HEK293 (cell line): Measurements from ENCODE around the gene GSTT2B.

Experiments used
- CTCF ChIA-PET: fragments of 350-600 bp; formaldehyde crosslinking; extraction: SDS; loops from one replicate; lab custom pipeline; 2021; ENCODE audit warnings: antibody characterized with exemption; lab: Yijun Ruan, JAX
- POLR2A ChIA-PET: fragments of 300-600 bp; formaldehyde crosslinking; extraction: SDS; loops from one replicate; lab custom pipeline; 2020; ENCODE audit warnings: antibody characterized with exemption, inconsistent platforms; lab: Yijun Ruan, JAX
- H3K27ac ChIP-seq: fragments of 200-500 bp; sonication (Bioruptor generic); 2 replicates; pipeline ENCODE4 v1.5.1; 2014; ENCODE audit warnings: low read depth, low read length, control low read depth, inconsistent platforms; ENCODE audit errors: extremely low read depth
- H3K36me3 ChIP-seq, 2 experiments: fragments of 200-500 bp in 1 of 2; sonication (Bioruptor generic) in 1 of 2; 1 replicate in 1 of 2; 2 replicates in 1 of 2; pipeline ENCODE4 v1.5.1; 2014 to 2017; ENCODE audit warnings: inconsistent platforms in 2 of 2, low read length in 2 of 2; ENCODE audit not compliant: control insufficient read depth in 2 of 2, insufficient read depth in 1 of 2
- H3K4me1 ChIP-seq: fragments of 200-500 bp; sonication (Bioruptor generic); 2 replicates; pipeline ENCODE4 v1.5.1; 2014; ENCODE audit warnings: mild to moderate bottlenecking, low read length, inconsistent platforms; ENCODE audit not compliant: control insufficient read depth, insufficient read depth
- H3K4me3 ChIP-seq: 2 replicates; pipeline ENCODE4 v1.5.1; 2011; ENCODE audit warnings: low read depth, mild to moderate bottlenecking, control low read depth, low read length, moderate library complexity
- H3K9me3 ChIP-seq: fragments of 200-500 bp; sonication (Bioruptor generic); 2 replicates; pipeline ENCODE4 v1.5.1; 2014; ENCODE audit warnings: low read depth, low read length, inconsistent platforms; ENCODE audit not compliant: control insufficient read depth, insufficient read depth
- GLI2 ChIP-seq: fragments of 450-650 bp; formaldehyde crosslinking; IDR thresholded peaks from 2 replicates; pipeline ENCODE4; 2017; ENCODE audit warnings: missing biosample characterization, missing genetic modification characterization, low read depth, borderline replicate concordance
- KLF16 ChIP-seq: fragments of 450-650 bp; formaldehyde crosslinking; IDR thresholded peaks from 2 replicates; pipeline ENCODE4 v1.5.1; 2017; ENCODE audit warnings: missing biosample characterization, missing genetic modification characterization
- MYNN ChIP-seq: fragments of 450-650 bp; formaldehyde crosslinking; IDR thresholded peaks from 2 replicates; pipeline ENCODE4 v1.5.1; 2016; ENCODE audit warnings: missing biosample characterization, missing genetic modification characterization, borderline replicate concordance
- SETDB1 ChIP-seq: IDR thresholded peaks from one replicate; pipeline ENCODE4 v1.6.1; 2017; ENCODE audit warnings: mild to moderate bottlenecking, low read length, moderate library complexity, mixed read lengths; ENCODE audit not compliant: insufficient read length
- TRIM28 ChIP-seq: IDR thresholded peaks from 2 replicates; pipeline ENCODE4 v1.6.1; 2011; ENCODE audit warnings: low read length, control low read depth, borderline replicate concordance
- ZBTB7A ChIP-seq: fragments of 450-650 bp; formaldehyde crosslinking; IDR thresholded peaks from 2 replicates; pipeline ENCODE4 v1.5.1; 2016; ENCODE audit warnings: low read depth, missing biosample characterization, missing genetic modification characterization
- ZFP37 ChIP-seq: fragments of 450-650 bp; formaldehyde crosslinking; IDR thresholded peaks from 2 replicates; pipeline ENCODE4 v1.5.1; 2016; ENCODE audit warnings: missing biosample characterization, missing genetic modification characterization
- ZNF133 ChIP-seq: fragments of 450-650 bp; formaldehyde crosslinking; IDR thresholded peaks from 2 replicates; pipeline ENCODE4 v1.5.1; 2016; ENCODE audit warnings: missing biosample characterization, missing genetic modification characterization
- ZNF211 ChIP-seq: fragments of 450-650 bp; formaldehyde crosslinking; IDR thresholded peaks from 2 replicates; pipeline ENCODE4 v1.5.1; 2016; ENCODE audit warnings: low read depth, missing biosample characterization, missing genetic modification characterization
- ZNF544 ChIP-seq: fragments of 450-650 bp; formaldehyde crosslinking; IDR thresholded peaks from 2 replicates; pipeline ENCODE4 v1.5.0; 2017; ENCODE audit warnings: missing biosample characterization, missing genetic modification characterization
- ZNF76 ChIP-seq: fragments of 450-650 bp; formaldehyde crosslinking; IDR thresholded peaks from 2 replicates; pipeline ENCODE4; 2016; ENCODE audit warnings: low read depth, missing biosample characterization, missing genetic modification characterization, borderline replicate concordance
- TF ChIP-seq, protein P1 (sequence below): fragments of 450-650 bp; formaldehyde crosslinking; IDR thresholded peaks from 2 replicates; pipeline ENCODE4 v1.5.1; 2016; ENCODE audit warnings: missing biosample characterization, missing genetic modification characterization
- TF ChIP-seq, protein P2 (sequence below): fragments of 450-650 bp; formaldehyde crosslinking; IDR thresholded peaks from 2 replicates; pipeline ENCODE4 v1.5.1; 2016; ENCODE audit warnings: missing biosample characterization, missing genetic modification characterization
- TF ChIP-seq, protein P3 (sequence below): fragments of 450-650 bp; formaldehyde crosslinking; IDR thresholded peaks from 2 replicates; pipeline ENCODE4 v1.5.1; 2016; ENCODE audit warnings: missing biosample characterization, missing genetic modification characterization
- TF ChIP-seq, protein P4 (sequence below): fragments of 450-650 bp; formaldehyde crosslinking; IDR thresholded peaks from 2 replicates; pipeline ENCODE4 v1.5.1; 2016; ENCODE audit warnings: missing biosample characterization, missing genetic modification characterization
- TF ChIP-seq, protein P5 (sequence below): fragments of 450-650 bp; formaldehyde crosslinking; optimal IDR thresholded peaks from 2 replicates; pipeline ENCODE3; 2016; ENCODE audit warnings: missing biosample characterization, mild to moderate bottlenecking, missing genetic modification characterization
- TF ChIP-seq, protein P6 (sequence below): fragments of 450-650 bp; formaldehyde crosslinking; conservative IDR thresholded peaks from 2 replicates; pipeline ENCODE4 v1.5.1; 2016; ENCODE audit warnings: low read depth, missing biosample characterization, missing genetic modification characterization

GSTT2B gene

DNA sequence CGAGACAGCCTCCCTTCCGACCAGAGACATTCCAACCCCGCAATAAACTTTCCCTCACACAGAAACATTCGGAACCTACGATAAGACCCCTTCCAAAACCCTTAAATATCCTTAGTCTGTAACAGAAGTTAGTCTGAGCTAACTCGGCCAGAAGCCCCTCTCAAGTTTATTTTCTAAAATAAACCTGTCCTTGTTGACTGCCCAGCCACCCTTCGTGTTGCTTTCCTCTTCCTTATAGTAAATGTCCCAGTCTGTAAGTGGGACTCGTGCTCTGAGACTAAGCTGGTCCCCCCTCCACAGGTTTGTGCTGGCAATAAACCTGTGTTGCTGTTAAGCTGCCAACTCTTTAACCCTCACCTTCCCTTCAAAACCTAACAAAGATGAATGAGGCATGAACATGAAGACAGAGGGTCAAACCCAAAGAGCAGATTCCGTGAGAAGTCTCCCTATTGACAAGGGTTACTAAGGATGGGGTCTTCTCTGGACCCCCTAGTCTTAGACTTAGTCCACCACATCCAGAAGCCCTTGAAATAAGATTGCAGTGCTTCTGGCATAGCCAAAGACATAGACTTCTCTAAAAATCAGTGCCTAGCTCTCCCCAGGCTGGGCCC is 48.6 kb downstream of the GSTT2B start:
- H3K9me3 ChIP-seq = no peaks in the 10 kb centered on the region
- TF ChIP-seq, protein P1, sequence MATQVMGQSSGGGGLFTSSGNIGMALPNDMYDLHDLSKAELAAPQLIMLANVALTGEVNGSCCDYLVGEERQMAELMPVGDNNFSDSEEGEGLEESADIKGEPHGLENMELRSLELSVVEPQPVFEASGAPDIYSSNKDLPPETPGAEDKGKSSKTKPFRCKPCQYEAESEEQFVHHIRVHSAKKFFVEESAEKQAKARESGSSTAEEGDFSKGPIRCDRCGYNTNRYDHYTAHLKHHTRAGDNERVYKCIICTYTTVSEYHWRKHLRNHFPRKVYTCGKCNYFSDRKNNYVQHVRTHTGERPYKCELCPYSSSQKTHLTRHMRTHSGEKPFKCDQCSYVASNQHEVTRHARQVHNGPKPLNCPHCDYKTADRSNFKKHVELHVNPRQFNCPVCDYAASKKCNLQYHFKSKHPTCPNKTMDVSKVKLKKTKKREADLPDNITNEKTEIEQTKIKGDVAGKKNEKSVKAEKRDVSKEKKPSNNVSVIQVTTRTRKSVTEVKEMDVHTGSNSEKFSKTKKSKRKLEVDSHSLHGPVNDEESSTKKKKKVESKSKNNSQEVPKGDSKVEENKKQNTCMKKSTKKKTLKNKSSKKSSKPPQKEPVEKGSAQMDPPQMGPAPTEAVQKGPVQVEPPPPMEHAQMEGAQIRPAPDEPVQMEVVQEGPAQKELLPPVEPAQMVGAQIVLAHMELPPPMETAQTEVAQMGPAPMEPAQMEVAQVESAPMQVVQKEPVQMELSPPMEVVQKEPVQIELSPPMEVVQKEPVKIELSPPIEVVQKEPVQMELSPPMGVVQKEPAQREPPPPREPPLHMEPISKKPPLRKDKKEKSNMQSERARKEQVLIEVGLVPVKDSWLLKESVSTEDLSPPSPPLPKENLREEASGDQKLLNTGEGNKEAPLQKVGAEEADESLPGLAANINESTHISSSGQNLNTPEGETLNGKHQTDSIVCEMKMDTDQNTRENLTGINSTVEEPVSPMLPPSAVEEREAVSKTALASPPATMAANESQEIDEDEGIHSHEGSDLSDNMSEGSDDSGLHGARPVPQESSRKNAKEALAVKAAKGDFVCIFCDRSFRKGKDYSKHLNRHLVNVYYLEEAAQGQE (tag by site-specific recombination) = no peak
- TF ChIP-seq SETDB1 (peak; percentile 76), TRIM28 (peak; percentile 74; the same call in 1 of the 2 replicates)
- CTCF ChIA-PET = interaction anchor here (1.0 to 1.1 kb wide), 2 partner anchors 15 to 18 kb away, joined by 3 to 6 read pairs; partner anchors contain the start of gene MIF
- H3K4me1 ChIP-seq = peaks cover 4% of the 10 kb centered on the region; the same call in 1 of the 2 replicates
- POLR2A ChIA-PET = interaction anchor here (1.1 to 3.7 kb wide), 4 partner anchors 13 to 55 kb away, joined by 3 to 71 read pairs (median 24); partner anchors contain the start of genes MIF and SLC2A11
- H3K4me3 ChIP-seq = no peak overlapping the region
- H3K36me3 ChIP-seq = no peaks in the 10 kb centered on the region
- no peak overlapping the region for H3K27ac ChIP-seq

DNA sequence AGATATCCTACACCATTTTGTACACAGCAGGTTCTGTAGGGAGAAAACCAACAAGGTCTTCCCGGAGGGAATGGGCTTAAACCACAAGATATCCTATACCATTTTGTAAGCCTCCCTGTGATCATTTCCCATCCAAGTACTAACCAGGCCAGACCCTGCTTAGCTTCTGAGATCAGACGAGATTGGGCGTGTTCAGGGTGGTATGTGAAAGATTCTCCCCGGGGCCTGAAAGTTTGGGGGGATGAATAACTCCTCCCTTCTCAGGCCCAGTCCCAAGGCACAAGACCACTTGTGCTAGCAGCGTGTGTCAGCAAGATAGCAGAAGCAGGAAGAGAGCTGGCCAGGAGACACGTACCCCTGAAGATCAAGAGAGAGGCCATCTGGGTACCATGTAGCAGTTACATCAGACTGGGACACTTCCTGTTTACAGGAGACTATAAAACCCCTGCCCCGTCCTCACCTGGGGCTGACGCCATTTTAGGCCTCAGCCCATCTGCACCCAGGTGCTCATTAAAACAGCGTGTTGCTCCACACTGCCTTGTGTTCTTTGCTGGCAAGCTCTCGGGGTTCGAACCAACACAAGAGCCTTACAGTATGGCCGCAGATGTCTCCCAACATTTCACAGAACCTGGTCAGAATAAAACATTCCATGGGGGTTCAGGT is 49.5 kb downstream of the GSTT2B start:
- Histone ChIP-seq H3K4me3 (no peak overlapping the region), H3K36me3 (no peaks in the 10 kb centered on the region), H3K9me3 (no peaks in the 10 kb centered on the region), H3K4me1 (peaks cover 4% of the 10 kb centered on the region; the same call in 1 of the 2 replicates), H3K27ac (no peak overlapping the region)
- CTCF ChIA-PET = interaction anchor here (1.0 kb wide), 1 partner anchor 17 kb away, joined by 6 read pairs; the partner anchor contains the start of gene MIF
- POLR2A ChIA-PET = interaction anchor here (1.1 to 3.9 kb wide), 4 partner anchors 12 to 17 kb away, joined by 3 to 71 read pairs (median 21); partner anchors contain the start of gene MIF
- TF ChIP-seq ZBTB7A (tag by site-specific recombination) (no peak), ZNF76 (tag by site-specific recombination) (no peak), MYNN (no peak), ZNF133 (tag by site-specific recombination) (no peak), ZNF544 (tag by site-specific recombination) (no peak), GLI2 (tag by site-specific recombination) (no peak), KLF16 (tag by site-specific recombination) (no peak), ZNF211 (tag by site-specific recombination) (no peak), ZFP37 (no peak)
- TF ChIP-seq, protein P2, sequence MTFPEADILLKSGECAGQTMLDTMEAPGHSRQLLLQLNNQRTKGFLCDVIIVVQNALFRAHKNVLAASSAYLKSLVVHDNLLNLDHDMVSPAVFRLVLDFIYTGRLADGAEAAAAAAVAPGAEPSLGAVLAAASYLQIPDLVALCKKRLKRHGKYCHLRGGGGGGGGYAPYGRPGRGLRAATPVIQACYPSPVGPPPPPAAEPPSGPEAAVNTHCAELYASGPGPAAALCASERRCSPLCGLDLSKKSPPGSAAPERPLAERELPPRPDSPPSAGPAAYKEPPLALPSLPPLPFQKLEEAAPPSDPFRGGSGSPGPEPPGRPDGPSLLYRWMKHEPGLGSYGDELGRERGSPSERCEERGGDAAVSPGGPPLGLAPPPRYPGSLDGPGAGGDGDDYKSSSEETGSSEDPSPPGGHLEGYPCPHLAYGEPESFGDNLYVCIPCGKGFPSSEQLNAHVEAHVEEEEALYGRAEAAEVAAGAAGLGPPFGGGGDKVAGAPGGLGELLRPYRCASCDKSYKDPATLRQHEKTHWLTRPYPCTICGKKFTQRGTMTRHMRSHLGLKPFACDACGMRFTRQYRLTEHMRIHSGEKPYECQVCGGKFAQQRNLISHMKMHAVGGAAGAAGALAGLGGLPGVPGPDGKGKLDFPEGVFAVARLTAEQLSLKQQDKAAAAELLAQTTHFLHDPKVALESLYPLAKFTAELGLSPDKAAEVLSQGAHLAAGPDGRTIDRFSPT = no peak
- TF ChIP-seq, protein P3, sequence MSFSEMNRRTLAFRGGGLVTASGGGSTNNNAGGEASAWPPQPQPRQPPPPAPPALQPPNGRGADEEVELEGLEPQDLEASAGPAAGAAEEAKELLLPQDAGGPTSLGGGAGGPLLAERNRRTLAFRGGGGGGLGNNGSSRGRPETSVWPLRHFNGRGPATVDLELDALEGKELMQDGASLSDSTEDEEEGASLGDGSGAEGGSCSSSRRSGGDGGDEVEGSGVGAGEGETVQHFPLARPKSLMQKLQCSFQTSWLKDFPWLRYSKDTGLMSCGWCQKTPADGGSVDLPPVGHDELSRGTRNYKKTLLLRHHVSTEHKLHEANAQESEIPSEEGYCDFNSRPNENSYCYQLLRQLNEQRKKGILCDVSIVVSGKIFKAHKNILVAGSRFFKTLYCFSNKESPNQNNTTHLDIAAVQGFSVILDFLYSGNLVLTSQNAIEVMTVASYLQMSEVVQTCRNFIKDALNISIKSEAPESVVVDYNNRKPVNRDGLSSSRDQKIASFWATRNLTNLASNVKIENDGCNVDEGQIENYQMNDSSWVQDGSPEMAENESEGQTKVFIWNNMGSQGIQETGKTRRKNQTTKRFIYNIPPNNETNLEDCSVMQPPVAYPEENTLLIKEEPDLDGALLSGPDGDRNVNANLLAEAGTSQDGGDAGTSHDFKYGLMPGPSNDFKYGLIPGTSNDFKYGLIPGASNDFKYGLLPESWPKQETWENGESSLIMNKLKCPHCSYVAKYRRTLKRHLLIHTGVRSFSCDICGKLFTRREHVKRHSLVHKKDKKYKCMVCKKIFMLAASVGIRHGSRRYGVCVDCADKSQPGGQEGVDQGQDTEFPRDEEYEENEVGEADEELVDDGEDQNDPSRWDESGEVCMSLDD (tag by site-specific recombination) = no peak
- TF ChIP-seq, protein P4, sequence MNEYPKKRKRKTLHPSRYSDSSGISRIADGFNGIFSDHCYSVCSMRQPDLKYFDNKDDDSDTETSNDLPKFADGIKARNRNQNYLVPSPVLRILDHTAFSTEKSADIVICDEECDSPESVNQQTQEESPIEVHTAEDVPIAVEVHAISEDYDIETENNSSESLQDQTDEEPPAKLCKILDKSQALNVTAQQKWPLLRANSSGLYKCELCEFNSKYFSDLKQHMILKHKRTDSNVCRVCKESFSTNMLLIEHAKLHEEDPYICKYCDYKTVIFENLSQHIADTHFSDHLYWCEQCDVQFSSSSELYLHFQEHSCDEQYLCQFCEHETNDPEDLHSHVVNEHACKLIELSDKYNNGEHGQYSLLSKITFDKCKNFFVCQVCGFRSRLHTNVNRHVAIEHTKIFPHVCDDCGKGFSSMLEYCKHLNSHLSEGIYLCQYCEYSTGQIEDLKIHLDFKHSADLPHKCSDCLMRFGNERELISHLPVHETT = no peak
- TF ChIP-seq, protein P5, sequence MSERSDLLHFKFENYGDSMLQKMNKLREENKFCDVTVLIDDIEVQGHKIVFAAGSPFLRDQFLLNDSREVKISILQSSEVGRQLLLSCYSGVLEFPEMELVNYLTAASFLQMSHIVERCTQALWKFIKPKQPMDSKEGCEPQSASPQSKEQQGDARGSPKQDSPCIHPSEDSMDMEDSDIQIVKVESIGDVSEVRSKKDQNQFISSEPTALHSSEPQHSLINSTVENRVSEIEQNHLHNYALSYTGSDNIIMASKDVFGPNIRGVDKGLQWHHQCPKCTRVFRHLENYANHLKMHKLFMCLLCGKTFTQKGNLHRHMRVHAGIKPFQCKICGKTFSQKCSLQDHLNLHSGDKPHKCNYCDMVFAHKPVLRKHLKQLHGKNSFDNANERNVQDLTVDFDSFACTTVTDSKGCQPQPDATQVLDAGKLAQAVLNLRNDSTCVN = no peak
- TF ChIP-seq, protein P6, sequence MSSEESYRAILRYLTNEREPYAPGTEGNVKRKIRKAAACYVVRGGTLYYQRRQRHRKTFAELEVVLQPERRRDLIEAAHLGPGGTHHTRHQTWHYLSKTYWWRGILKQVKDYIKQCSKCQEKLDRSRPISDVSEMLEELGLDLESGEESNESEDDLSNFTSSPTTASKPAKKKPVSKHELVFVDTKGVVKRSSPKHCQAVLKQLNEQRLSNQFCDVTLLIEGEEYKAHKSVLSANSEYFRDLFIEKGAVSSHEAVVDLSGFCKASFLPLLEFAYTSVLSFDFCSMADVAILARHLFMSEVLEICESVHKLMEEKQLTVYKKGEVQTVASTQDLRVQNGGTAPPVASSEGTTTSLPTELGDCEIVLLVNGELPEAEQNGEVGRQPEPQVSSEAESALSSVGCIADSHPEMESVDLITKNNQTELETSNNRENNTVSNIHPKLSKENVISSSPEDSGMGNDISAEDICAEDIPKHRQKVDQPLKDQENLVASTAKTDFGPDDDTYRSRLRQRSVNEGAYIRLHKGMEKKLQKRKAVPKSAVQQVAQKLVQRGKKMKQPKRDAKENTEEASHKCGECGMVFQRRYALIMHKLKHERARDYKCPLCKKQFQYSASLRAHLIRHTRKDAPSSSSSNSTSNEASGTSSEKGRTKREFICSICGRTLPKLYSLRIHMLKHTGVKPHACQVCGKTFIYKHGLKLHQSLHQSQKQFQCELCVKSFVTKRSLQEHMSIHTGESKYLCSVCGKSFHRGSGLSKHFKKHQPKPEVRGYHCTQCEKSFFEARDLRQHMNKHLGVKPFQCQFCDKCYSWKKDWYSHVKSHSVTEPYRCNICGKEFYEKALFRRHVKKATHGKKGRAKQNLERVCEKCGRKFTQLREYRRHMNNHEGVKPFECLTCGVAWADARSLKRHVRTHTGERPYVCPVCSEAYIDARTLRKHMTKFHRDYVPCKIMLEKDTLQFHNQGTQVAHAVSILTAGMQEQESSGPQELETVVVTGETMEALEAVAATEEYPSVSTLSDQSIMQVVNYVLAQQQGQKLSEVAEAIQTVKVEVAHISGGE (tag by site-specific recombination) = no peak
